K562 (cell line): ENCODE data around the gene MAST1. TPM values are rescaled to one million over a fixed set of nuclear protein-coding genes. Genes with fewer than 3 reads are reported as not detected.

ENCODE experiments used
- ATF2 ChIP-seq: sonication (generic); formaldehyde crosslinking; IDR thresholded peaks from 2 replicates; pipeline ENCODE4 v1.8.1; 2022; ENCODE audit warnings: missing genetic modification reagents
- CBX1 ChIP-seq: sonication (generic); IDR thresholded peaks from 2 replicates; pipeline ENCODE4 v1.6.1; 2016; ENCODE audit warnings: antibody characterized with exemption, low read depth, mild to moderate bottlenecking
- FOSL1 ChIP-seq: fragments of 200-800 bp; sonication (Bioruptor generic); conservative IDR thresholded peaks from 2 replicates; pipeline ENCODE4 v1.6.1; 2016; ENCODE audit warnings: missing genetic modification characterization, missing compliant biosample characterization
- FOXJ2 ChIP-seq: fragments of 200-800 bp; sonication (Bioruptor generic); IDR thresholded peaks from 2 replicates; pipeline ENCODE4 v1.6.1; 2016; ENCODE audit warnings: missing genetic modification characterization, missing compliant biosample characterization
- GATAD2B ChIP-seq: fragments of 450-650 bp; IDR thresholded peaks from 2 replicates; pipeline ENCODE4 v1.6.1; 2017; ENCODE audit warnings: mild to moderate bottlenecking, borderline replicate concordance
- HBP1 ChIP-seq: fragments of 450-650 bp; formaldehyde crosslinking; IDR thresholded peaks from 2 replicates; pipeline ENCODE4 v1.4.0; 2022; ENCODE audit warnings: missing genetic modification characterization
- HDAC1 ChIP-seq, 2 experiments: fragments of 450-650 bp; IDR thresholded peaks; 2 replicates each; pipeline ENCODE4 v1.6.1; 2016 to 2017; ENCODE audit warnings: inconsistent platforms in 1 of 2, mild to moderate bottlenecking in 1 of 2, moderate library complexity in 1 of 2
- MCM7 ChIP-seq, 2 experiments: fragments of 450-650 bp; IDR thresholded peaks; 2 replicates each; pipeline ENCODE4 v1.6.1; 2016 to 2018
- MXI1 ChIP-seq: IDR thresholded peaks from 2 replicates; pipeline ENCODE4 v1.6.1; 2011; ENCODE audit warnings: low read depth, mild to moderate bottlenecking, improper control_type of control experiment, low read length
- NR2C2 ChIP-seq, 2 experiments: fragments of 200-800 bp in 1 of 2; sonication (Bioruptor generic) in 1 of 2; sonication (generic) in 1 of 2; formaldehyde crosslinking in 1 of 2; IDR thresholded peaks; 2 replicates each; pipeline versions ENCODE4 v1.6.1 to v1.8.0; 2016 to 2022; ENCODE audit warnings: mild to moderate bottlenecking in 1 of 2, missing compliant biosample characterization in 1 of 2, missing genetic modification characterization in 1 of 2, missing genetic modification reagents in 1 of 2
- NR4A1 ChIP-seq, 2 experiments: fragments of 250-450 bp in 1 of 2; fragments of 450-650 bp in 1 of 2; sonication (Bioruptor Pico) in 1 of 2; IDR thresholded peaks; 2 replicates each; pipeline versions ENCODE4 v1.4.0 to v1.6.1; 2016 to 2020; ENCODE audit warnings: mild to moderate bottlenecking in 2 of 2, missing compliant biosample characterization in 1 of 2, missing genetic modification characterization in 1 of 2, moderate library complexity in 1 of 2
- RBM25 ChIP-seq: fragments of 200-400 bp; formaldehyde crosslinking; IDR thresholded peaks from 2 replicates; pipeline ENCODE4 v1.6.1; 2018; ENCODE audit warnings: low read length, low read depth, moderate library complexity; ENCODE audit not compliant: severe bottlenecking
- RCOR1 ChIP-seq, 2 experiments: IDR thresholded peaks; 2 replicates each; pipeline ENCODE4 v1.6.1; 2012; ENCODE audit warnings: low read depth in 2 of 2, low read length in 2 of 2, borderline replicate concordance in 1 of 2, improper control_type of control experiment in 1 of 2
- SMAD4 ChIP-seq: fragments of 250-450 bp; sonication (Bioruptor Pico); conservative IDR thresholded peaks from 2 replicates; pipeline ENCODE4 v1.8.0; 2021; ENCODE audit warnings: inconsistent platforms, mild to moderate bottlenecking, moderate library complexity
- UBTF ChIP-seq, 2 experiments: IDR thresholded peaks; 2 replicates each; pipeline ENCODE4 v1.6.1; 2012; ENCODE audit warnings: improper control_type of control experiment in 2 of 2, low read depth in 2 of 2, low read length in 2 of 2, borderline replicate concordance in 1 of 2
- ZBTB7A ChIP-seq: IDR thresholded peaks from 2 replicates; pipeline ENCODE4 v1.6.1; 2011; ENCODE audit warnings: low read depth, mild to moderate bottlenecking, low read length, moderate library complexity, borderline replicate concordance; ENCODE audit not compliant: control insufficient read depth
- polyA plus RNA-seq, 8 experiments: library from polyadenylated mRNA; depleted of rRNA in 4 of 8; stranded (reverse) in 5 of 8; unstranded in 3 of 8; fragments of >200 nt; fragmentation: Nextera tagmentation in 2 of 8; fragmentation: Illumina TruSeq in 1 of 8; extraction: Ambion mirVana in 2 of 8; extraction: Trizol in 1 of 8; gene quantifications; 2 replicates each; pipeline versions ENCODE4 v1.2.1 to v1.2.3, GENCODE V29; 2011 to 2014; ENCODE audit warnings: inconsistent platforms in 1 of 8, missing spikeins in 1 of 8
- total RNA-seq, 7 experiments: library from RNA; depleted of rRNA in 6 of 7; stranded (reverse); fragments of >200 nt in 6 of 7; fragmentation: Illumina TruSeq in 2 of 7; extraction: Trizol in 2 of 7; gene quantifications; 2 replicates each; pipeline versions ENCODE4 v1.2.1 to v1.2.3, GENCODE V29; 2011 to 2021; ENCODE audit warnings: low replicate concordance in 1 of 7

The MAST1 gene
- total and polyA plus RNA-seq, 9 of the 15 experiments (the other 6 are each of a cell fraction or from before 2014, with no cell fraction given) = 0.48 to 10.3 (median 3.9) TPM

GRCh38 chr19:12789098-12789903 lies 49.0 kb upstream of the MAST1 start (continued):
- TF ChIP-seq NR4A1 (CRISPR knock-in tag; IDR thresholded peaks at IDR 0.05) (no peak), NR4A1 (tag; IDR thresholded peaks at IDR 0.05) (0 out of 2 replicates have a peak, but pooled peaks have one; percentile 24), HBP1 (0 out of 2 replicates have a peak, but pooled peaks have one; percentile 26), MCM7 (IDR thresholded peaks at IDR 0.05) (0 out of 4 replicates have a peak, but pooled peaks of 1 of the 2 experiments have one; percentile 21), ATF2 (CRISPR knock-in tag) (no peak), SMAD4 (CRISPR knock-in tag) (0 out of 2 replicates have a peak, but pooled peaks have one; percentile 2), CBX1 (0 out of 2 replicates have a peak, but pooled peaks have one; percentile 24), FOXJ2 (no peak), RCOR1 (IDR thresholded peaks at IDR 0.05; ENCODE audit: borderline replicate concordance in 1 of 2, low read depth in 2 of 2, low read length in 2 of 2) (peak in 1 of 2 experiments; percentile 58; a peak in 1 of 4 replicates), NR2C2 (CRISPR knock-in tag; IDR thresholded peaks at IDR 0.05) (no peak), NR2C2 (tag; IDR thresholded peaks at IDR 0.05) (peak; percentile 66; the same call in 1 of the 2 replicates), RBM25 (peak; percentile 71), FOSL1 (peak; percentile 44), MXI1 (no peak), UBTF (IDR thresholded peaks at IDR 0.05; ENCODE audit: borderline replicate concordance in 1 of 2, low read depth in 2 of 2, low read length in 2 of 2) (0 out of 4 replicates have a peak, but pooled peaks of 1 of the 2 experiments have one; percentile 13), GATAD2B (0 out of 2 replicates have a peak, but pooled peaks have one; percentile 48), HDAC1 (IDR thresholded peaks at IDR 0.05) (peak in 1 of 2 experiments; percentile 29; a peak in 2 of 4 replicates), ZBTB7A (peak; percentile 69; the same call in 1 of the 2 replicates)
- TF ChIP-seq, all 486 proteins: peak for 33
